Cardiac muscle cell (in vitro differentiated cells and primary cell): ENCODE measurements around the gene HS2ST1. TPM values are rescaled to one million over a fixed set of nuclear protein-coding genes. Genes with fewer than 3 reads are reported as not detected.
"Not testable (repeated sequence)": the region's sequence is repeated elsewhere in the genome, so short reads cannot be mapped to it uniquely, and the experiment has no call there.

Source experiments
- DNase-seq, 2 donors: peaks; one replicate each; pipeline versions ENCODE4 v3.0.0 to v3.0.0-alpha.2; 2010 to 2017; ENCODE audit warnings: low read depth in 1 of 2, low spot score in 1 of 2
- H3K27ac ChIP-seq: fragments of 200-600 bp; sonication (generic); 2 replicates; pipeline ENCODE4 v1.5.1; 2016
- H3K27me3 ChIP-seq: fragments of 200-600 bp; sonication (generic); 2 replicates; pipeline ENCODE4 v1.6.0; 2016; ENCODE audit warnings: control low read depth
- H3K36me3 ChIP-seq: fragments of 200-600 bp; sonication (generic); 2 replicates; pipeline ENCODE4 v1.5.1; 2016; ENCODE audit warnings: control low read depth
- H3K4me1 ChIP-seq: fragments of 200-600 bp; sonication (generic); 2 replicates; pipeline ENCODE4 v1.8.1; 2017; ENCODE audit warnings: low read depth, mild to moderate bottlenecking, mixed run types
- H3K4me3 ChIP-seq: fragments of 200-600 bp; sonication (generic); 2 replicates; pipeline ENCODE4 v1.5.1; 2016; ENCODE audit warnings: mild to moderate bottlenecking
- H3K9me3 ChIP-seq: fragments of 200-600 bp; sonication (generic); 2 replicates; pipeline ENCODE4 v1.5.1; 2017; ENCODE audit warnings: low read depth, mild to moderate bottlenecking, control low read depth
- CTCF ChIP-seq: IDR thresholded peaks from 2 replicates; pipeline ENCODE4 v1.5.1; 2012; ENCODE audit warnings: low read depth, mild to moderate bottlenecking, low read length
- polyA plus RNA-seq: library from polyadenylated mRNA; unstranded; fragments of >200 nt; fragmentation: Nextera tagmentation; extraction: Ambion mirVana; gene quantifications from 2 replicates; pipeline ENCODE4 v1.2.1, GENCODE V29; 2016
- total RNA-seq: library from RNA; depleted of rRNA; stranded (reverse); fragments of >200 nt; gene quantifications from 2 replicates; pipeline ENCODE4 v1.2.3, GENCODE V29; 2016

Gene HS2ST1
- total and polyA plus RNA-seq, 2 experiments from 2014 or later = 13.9 to 19.0 TPM

GRCh38 chr1:87062687-87063086 lies 148.3 kb downstream of the HS2ST1 start:
- no peaks in the 10 kb centered on the region for H3K36me3 ChIP-seq
- H3K27ac ChIP-seq = no peak overlapping the region
- no peak for DNase-seq
- H3K27me3 ChIP-seq = no peaks in the 10 kb centered on the region
- TF ChIP-seq CTCF = no peak
- no peak overlapping the region for H3K4me3 ChIP-seq
- H3K9me3 ChIP-seq = no peaks in the 10 kb centered on the region
- H3K4me1 ChIP-seq = no peaks in the 10 kb centered on the region

GRCh38 chr1:87064309-87064708 lies 149.9 kb downstream of the HS2ST1 start:
- TF ChIP-seq CTCF = no peak
- H3K4me1 ChIP-seq = no peaks in the 10 kb centered on the region
- no peak overlapping the region for H3K27ac ChIP-seq
- no peaks in the 10 kb centered on the region for H3K27me3 ChIP-seq
- H3K9me3 ChIP-seq = no peaks in the 10 kb centered on the region
- H3K36me3 ChIP-seq = no peaks in the 10 kb centered on the region
- H3K4me3 ChIP-seq = no peak overlapping the region
- DNase-seq = no peak

GRCh38 chr1:87064986-87065385 lies 150.6 kb downstream of the HS2ST1 start:
- no peak for TF ChIP-seq CTCF
- H3K36me3 ChIP-seq = no peaks in the 10 kb centered on the region
- no peaks in the 10 kb centered on the region for H3K27me3 ChIP-seq
- H3K9me3 ChIP-seq = no peaks in the 10 kb centered on the region
- no peak overlapping the region for H3K27ac ChIP-seq
- H3K4me1 ChIP-seq = no peaks in the 10 kb centered on the region
- DNase-seq = no peak
- H3K4me3 ChIP-seq = no peak overlapping the region

- H3K27ac ChIP-seq, H3K36me3 ChIP-seq, H3K9me3 ChIP-seq, DNase-seq, H3K27me3 ChIP-seq, H3K4me1 ChIP-seq, H3K4me3 ChIP-seq: not testable (repeated sequence)
Measured at GRCh38 chr1:87066708-87067107, 152.3 kb downstream of the HS2ST1 start.

GRCh38 chr1:87072411-87072810 lies 158.0 kb downstream of the HS2ST1 start:
- Histone ChIP-seq H3K27ac (no peak overlapping the region), H3K4me1 (no peaks in the 10 kb centered on the region), H3K27me3 (no peaks in the 10 kb centered on the region), H3K36me3 (no peaks in the 10 kb centered on the region), H3K4me3 (no peak overlapping the region), H3K9me3 (no peaks in the 10 kb centered on the region)
- DNase-seq = no peak
- TF ChIP-seq CTCF = no peak

GRCh38 chr1:87072904-87073303 lies 158.5 kb downstream of the HS2ST1 start:
- H3K27me3 ChIP-seq = no peaks in the 10 kb centered on the region
- no peaks in the 10 kb centered on the region for H3K9me3 ChIP-seq
- no peaks in the 10 kb centered on the region for H3K36me3 ChIP-seq
- no peak overlapping the region for H3K27ac ChIP-seq
- no peak for TF ChIP-seq CTCF
- H3K4me1 ChIP-seq = no peaks in the 10 kb centered on the region
- H3K4me3 ChIP-seq = no peak overlapping the region
- no peak for DNase-seq
